ENCODE measurements around the gene SYTL3. TPM values are rescaled to one million over a fixed set of nuclear protein-coding genes. Genes with fewer than 3 reads are reported as not detected.
A peak's percentile ranks its signal among the peaks of the same experiment; 100 is the strongest.

Gene SYTL3
- total RNA-seq, 1 experiment from 2014 or later: 7.8 TPM

DNA sequence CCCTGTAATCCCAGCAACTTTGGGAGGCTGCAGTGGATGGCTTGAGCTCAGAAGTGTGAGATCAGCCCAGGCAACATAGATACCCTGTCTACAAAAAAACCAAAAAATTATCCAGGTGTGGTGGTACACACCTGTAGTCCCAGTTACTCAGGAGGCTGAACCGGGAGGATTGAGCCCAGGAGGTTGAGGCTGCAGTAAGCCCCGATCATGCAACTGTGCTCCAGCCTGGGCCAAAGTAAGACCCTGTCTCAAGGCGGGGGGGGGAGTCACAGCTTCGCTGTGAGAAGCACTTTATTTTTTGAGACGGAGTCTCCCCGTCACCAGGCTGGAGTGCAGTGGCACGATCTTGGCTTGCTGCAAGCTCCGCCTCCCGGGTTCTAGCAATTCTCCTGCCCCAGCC, 115.1 kb downstream of the SYTL3 start:
- Histone ChIP-seq H3F3A (ENCODE audit: insufficient read depth, low read depth) (peaks cover 96% of the 10 kb centered on the region), H3K27ac (peak overlapping the region; percentile 86), H4K20me1 (ENCODE audit: insufficient read depth) (peaks cover 19% of the 10 kb centered on the region), H3K9me3 (ENCODE audit: insufficient read depth, low read depth) (no peaks in the 10 kb centered on the region), H2AFZ (no peak overlapping the region), H3K4me3 (no peak overlapping the region), H3K4me2 (no peak overlapping the region), H3K79me2 (ENCODE audit: low read depth) (peaks cover 40% of the 10 kb centered on the region), H3K27me3 (ENCODE audit: insufficient read depth, low read depth) (no peaks in the 10 kb centered on the region), H3K9me2 (ENCODE audit: insufficient read depth) (no peaks in the 10 kb centered on the region), H3K36me3 (ENCODE audit: low read depth) (peaks cover 50% of the 10 kb centered on the region), H3K4me1 (replicated peaks; ENCODE audit: insufficient read depth) (peaks cover 8% of the 10 kb centered on the region)
- peak in 1 of 2 experiments; percentile 42 for DNase-seq
- no peak for TF ChIP-seq EZH2 (IDR thresholded peaks at IDR 0.05; ENCODE audit: low read depth)
- TF ChIP-seq, protein P1, sequence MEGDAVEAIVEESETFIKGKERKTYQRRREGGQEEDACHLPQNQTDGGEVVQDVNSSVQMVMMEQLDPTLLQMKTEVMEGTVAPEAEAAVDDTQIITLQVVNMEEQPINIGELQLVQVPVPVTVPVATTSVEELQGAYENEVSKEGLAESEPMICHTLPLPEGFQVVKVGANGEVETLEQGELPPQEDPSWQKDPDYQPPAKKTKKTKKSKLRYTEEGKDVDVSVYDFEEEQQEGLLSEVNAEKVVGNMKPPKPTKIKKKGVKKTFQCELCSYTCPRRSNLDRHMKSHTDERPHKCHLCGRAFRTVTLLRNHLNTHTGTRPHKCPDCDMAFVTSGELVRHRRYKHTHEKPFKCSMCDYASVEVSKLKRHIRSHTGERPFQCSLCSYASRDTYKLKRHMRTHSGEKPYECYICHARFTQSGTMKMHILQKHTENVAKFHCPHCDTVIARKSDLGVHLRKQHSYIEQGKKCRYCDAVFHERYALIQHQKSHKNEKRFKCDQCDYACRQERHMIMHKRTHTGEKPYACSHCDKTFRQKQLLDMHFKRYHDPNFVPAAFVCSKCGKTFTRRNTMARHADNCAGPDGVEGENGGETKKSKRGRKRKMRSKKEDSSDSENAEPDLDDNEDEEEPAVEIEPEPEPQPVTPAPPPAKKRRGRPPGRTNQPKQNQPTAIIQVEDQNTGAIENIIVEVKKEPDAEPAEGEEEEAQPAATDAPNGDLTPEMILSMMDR (conservative IDR thresholded peaks at IDR 0.05): no peak
- POLR2A ChIA-PET (ENCODE audit: unreplicated experiment): interaction anchor here (0.6 kb wide), 1 partner anchor 198 kb away, joined by 10 read pairs; no protein-coding TSS in a partner anchor
- BruUV-seq (replicated peaks): no TSS peak
- intact Hi-C loops (cut with micrococcal nuclease; ENCODE audit: unreplicated experiment): loop anchor here (1.0 to 10.0 kb wide), 2 partner anchors 20 to 60 kb away; no protein-coding TSS in a partner anchor
- CTCF ChIA-PET: no interaction called here

DNA sequence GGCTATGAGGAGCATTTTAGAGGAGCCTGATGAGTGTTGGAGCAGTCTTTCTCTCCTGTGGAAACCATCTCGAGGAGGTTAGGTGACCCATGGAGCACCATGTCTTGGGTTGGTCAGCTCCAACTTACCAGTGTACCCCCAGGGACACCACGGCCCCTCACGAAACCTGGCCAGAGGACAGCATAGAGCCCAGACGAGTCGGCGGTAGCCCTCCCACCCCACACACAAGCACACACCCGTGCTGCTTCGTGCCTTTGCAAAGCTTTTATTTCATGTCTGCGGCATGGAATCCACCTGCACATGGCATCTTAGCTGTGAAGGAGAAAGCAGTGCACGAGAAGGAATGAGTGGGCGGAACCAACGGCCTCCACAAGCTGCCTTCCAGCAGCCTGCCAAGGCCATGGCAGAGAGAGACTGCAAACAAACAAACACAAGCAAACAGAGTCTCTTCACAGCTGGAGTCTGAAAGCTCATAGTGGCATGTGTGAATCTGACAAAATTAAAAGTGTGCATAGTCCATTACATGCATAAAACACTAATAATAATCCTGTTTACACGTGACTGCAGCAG, 115.7 kb downstream of the SYTL3 start:
- Histone ChIP-seq H3K9me3 (ENCODE audit: insufficient read depth, low read depth) (no peaks in the 10 kb centered on the region), H3K4me1 (replicated peaks; ENCODE audit: insufficient read depth) (peaks cover 5% of the 10 kb centered on the region), H3K27ac (peak overlapping the region; percentile 86), H3K36me3 (ENCODE audit: low read depth) (peaks cover 57% of the 10 kb centered on the region), H3F3A (ENCODE audit: insufficient read depth, low read depth) (peaks cover 100% of the 10 kb centered on the region), H3K79me2 (ENCODE audit: low read depth) (peaks cover 47% of the 10 kb centered on the region), H4K20me1 (ENCODE audit: insufficient read depth) (peaks cover 23% of the 10 kb centered on the region), H3K9me2 (ENCODE audit: insufficient read depth) (no peaks in the 10 kb centered on the region), H2AFZ (no peak overlapping the region), H3K4me2 (no peak overlapping the region), H3K4me3 (no peak overlapping the region), H3K27me3 (ENCODE audit: insufficient read depth, low read depth) (no peaks in the 10 kb centered on the region)
- intact Hi-C loops (cut with micrococcal nuclease; ENCODE audit: unreplicated experiment): loop anchor here (1.0 to 10.0 kb wide), 2 partner anchors 20 to 61 kb away; no protein-coding TSS in a partner anchor
- ChIA-PET CTCF (no interaction called here), POLR2A (ENCODE audit: unreplicated experiment) (interaction anchor here (0.6 kb wide), 1 partner anchor 199 kb away, joined by 10 read pairs; no protein-coding TSS in a partner anchor)
- DNase-seq: peak in 1 of 2 experiments; percentile 34
- TF ChIP-seq EZH2 (IDR thresholded peaks at IDR 0.05; ENCODE audit: low read depth): no peak
- TF ChIP-seq, protein P1 (conservative IDR thresholded peaks at IDR 0.05): no peak
- no TSS peak for BruUV-seq (replicated peaks)

DNA sequence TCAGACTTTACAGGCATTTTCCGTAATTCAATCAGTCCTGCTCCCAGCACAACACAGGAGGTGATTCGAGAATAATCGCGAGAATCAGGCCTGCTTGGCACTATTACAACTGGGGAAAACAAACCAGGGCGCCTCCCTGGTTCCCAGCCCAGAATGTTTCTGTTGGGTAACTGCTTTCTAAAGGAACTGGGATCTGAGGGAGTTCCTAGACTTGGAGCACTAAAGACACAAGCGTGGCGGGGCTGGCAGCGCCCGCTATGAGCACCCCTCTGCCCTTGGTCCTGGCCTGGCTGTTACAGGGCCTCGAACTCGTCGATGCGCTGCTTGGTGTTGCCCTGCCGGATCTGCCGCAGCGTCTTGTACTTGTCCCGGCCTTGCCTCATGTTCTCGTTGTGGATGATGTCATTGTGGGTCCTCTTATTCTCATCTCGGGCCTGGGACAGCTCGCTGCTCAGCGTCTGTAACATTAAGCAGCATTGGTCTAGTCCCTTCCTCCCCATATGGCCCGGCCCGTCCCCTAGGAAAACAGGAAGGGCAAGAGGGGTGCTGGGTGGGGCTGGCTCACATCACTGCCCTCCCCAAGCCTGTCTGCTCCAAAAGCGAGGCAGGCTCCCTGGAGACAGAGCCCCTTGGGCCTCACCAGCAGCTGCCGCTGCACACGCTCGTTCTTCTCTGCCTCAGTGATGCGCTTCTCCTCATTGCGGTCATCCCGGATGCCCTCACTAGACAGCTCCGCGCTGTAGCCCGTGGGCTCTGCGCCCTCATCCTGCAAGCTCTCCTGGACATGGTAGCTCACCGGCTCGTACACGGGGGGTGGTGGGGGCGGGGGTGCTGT, 117.0 kb downstream of the SYTL3 start:
- Histone ChIP-seq H3K9me3 (ENCODE audit: insufficient read depth, low read depth) (no peaks in the 10 kb centered on the region), H3F3A (ENCODE audit: insufficient read depth, low read depth) (peaks cover 100% of the 10 kb centered on the region), H3K27ac (peak overlapping the region; percentile 86), H3K4me2 (no peak overlapping the region), H3K79me2 (ENCODE audit: low read depth) (peaks cover 60% of the 10 kb centered on the region), H2AFZ (no peak overlapping the region), H4K20me1 (ENCODE audit: insufficient read depth) (peaks cover 28% of the 10 kb centered on the region), H3K4me3 (no peak overlapping the region), H3K27me3 (ENCODE audit: insufficient read depth, low read depth) (no peaks in the 10 kb centered on the region), H3K9me2 (ENCODE audit: insufficient read depth) (no peaks in the 10 kb centered on the region), H3K4me1 (replicated peaks; ENCODE audit: insufficient read depth) (peaks cover 11% of the 10 kb centered on the region), H3K36me3 (ENCODE audit: low read depth) (peaks cover 70% of the 10 kb centered on the region)
- ChIA-PET CTCF (no interaction called here), POLR2A (ENCODE audit: unreplicated experiment) (no interaction called here)
- TSS peak; percentile 42 for BruUV-seq (replicated peaks)
- no peak for DNase-seq
- TF ChIP-seq, protein P1 (conservative IDR thresholded peaks at IDR 0.05): no peak
- no peak for TF ChIP-seq EZH2 (IDR thresholded peaks at IDR 0.05; ENCODE audit: low read depth)
- intact Hi-C loops (cut with micrococcal nuclease; ENCODE audit: unreplicated experiment): loop anchor here (10.0 kb wide), 1 partner anchor 62 kb away; no protein-coding TSS in a partner anchor
